Loucy (cell line): ENCODE results near the gene FYN.

Experiments used
- H2AFZ ChIP-seq: fragments of 200-600 bp; sonication (generic); 2 replicates; pipeline ENCODE4 v1.6.0; 2016; ENCODE audit warnings: antibody characterized with exemption, mild to moderate bottlenecking, low read length, moderate library complexity
- H3F3A ChIP-seq: fragments of 200-600 bp; 2 replicates; pipeline ENCODE4 v1.6.0; 2016; ENCODE audit warnings: antibody characterized with exemption, low read depth, mild to moderate bottlenecking
- H3K27me3 ChIP-seq: fragments of 200-600 bp; sonication (generic); 2 replicates; pipeline ENCODE4 v1.6.1; 2014; ENCODE audit warnings: low read length, mild to moderate bottlenecking; ENCODE audit not compliant: insufficient read depth, poor library complexity, severe bottlenecking
- H3K36me3 ChIP-seq: fragments of 200-600 bp; sonication (generic); 2 replicates; pipeline ENCODE4 v1.6.1; 2016; ENCODE audit warnings: low read length; ENCODE audit not compliant: insufficient read depth
- H3K4me1 ChIP-seq: fragments of 200-600 bp; sonication (generic); 2 replicates; pipeline ENCODE4 v1.5.1; 2014; ENCODE audit warnings: low read length, mild to moderate bottlenecking; ENCODE audit not compliant: insufficient read depth, poor library complexity, severe bottlenecking
- H3K4me2 ChIP-seq: fragments of 200-600 bp; sonication (generic); 2 replicates; pipeline ENCODE4 v1.6.0; 2014; ENCODE audit warnings: antibody characterized with exemption, low read length, low read depth, mild to moderate bottlenecking; ENCODE audit not compliant: poor library complexity, severe bottlenecking
- H3K4me3 ChIP-seq: fragments of 200-600 bp; sonication (generic); 2 replicates; pipeline ENCODE4 v1.5.1; 2014; ENCODE audit warnings: low read length, mild to moderate bottlenecking, mixed read lengths; ENCODE audit not compliant: poor library complexity, severe bottlenecking
- H3K79me2 ChIP-seq: fragments of 200-600 bp; sonication (generic); 2 replicates; pipeline ENCODE4 v1.6.1; 2014; ENCODE audit warnings: low read length; ENCODE audit not compliant: insufficient read depth
- H3K9ac ChIP-seq: fragments of 200-600 bp; sonication (generic); 2 replicates; pipeline ENCODE4 v1.6.0; 2014; ENCODE audit warnings: mild to moderate bottlenecking, low read depth, low read length, moderate library complexity; ENCODE audit not compliant: poor library complexity, severe bottlenecking
- H3K9me2 ChIP-seq: fragments of 200-600 bp; sonication (generic); replicated peaks from 2 replicates; pipeline ENCODE4 v1.6.1; 2016; ENCODE audit warnings: low read depth, low read length, mixed read lengths
- H3K9me3 ChIP-seq: fragments of 200-600 bp; sonication (generic); 2 replicates; pipeline ENCODE4 v1.6.1; 2014; ENCODE audit warnings: mild to moderate bottlenecking, antibody characterized with exemption, low read length, low read depth; ENCODE audit not compliant: insufficient read depth
- H4K20me1 ChIP-seq: fragments of 200-600 bp; sonication (generic); 2 replicates; pipeline ENCODE4 v1.6.0; 2014; ENCODE audit warnings: antibody characterized with exemption, low read length, mild to moderate bottlenecking; ENCODE audit not compliant: insufficient read depth, poor library complexity, severe bottlenecking
- CTCF ChIP-seq: fragments of 200-600 bp; sonication (generic); conservative IDR thresholded peaks from 2 replicates; pipeline ENCODE4 v1.5.1; 2014; ENCODE audit warnings: mild to moderate bottlenecking, antibody characterized with exemption, low read length
- EZH2phosphoT487 ChIP-seq: fragments of 200-600 bp; IDR thresholded peaks from 2 replicates; pipeline ENCODE4 v1.6.1; 2018; ENCODE audit warnings: antibody characterized with exemption, mild to moderate bottlenecking, moderate library complexity, borderline replicate concordance

Gene FYN

DNA sequence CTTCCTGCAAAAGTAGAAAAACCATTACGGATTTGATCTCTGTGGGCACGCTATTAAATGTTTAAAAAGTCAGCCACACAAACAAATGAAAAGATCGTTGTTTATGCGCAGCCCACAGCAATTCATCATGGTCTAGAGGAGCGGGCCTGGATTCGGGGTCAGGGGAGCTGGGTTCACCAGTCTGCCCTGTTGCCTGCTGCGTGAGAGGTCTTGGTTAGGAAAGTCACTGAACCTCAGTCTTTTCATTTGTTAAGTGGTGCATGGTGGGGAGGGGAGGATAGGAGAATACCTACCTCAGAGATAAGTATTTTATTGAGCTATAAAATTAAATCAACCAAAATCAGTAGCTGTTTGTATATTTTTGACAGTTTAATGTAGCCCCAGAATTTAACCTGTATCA lies 47.3 kb upstream of the FYN start:
- H4K20me1 ChIP-seq: no peaks in the 10 kb centered on the region
- H3K4me2 ChIP-seq: no peak overlapping the region
- no peaks in the 10 kb centered on the region for H3K9me3 ChIP-seq
- TF ChIP-seq CTCF: no peak
- TF ChIP-seq EZH2phosphoT487: no peak
- no peak overlapping the region for H3K9ac ChIP-seq
- no peaks in the 10 kb centered on the region for H3F3A ChIP-seq
- no peaks in the 10 kb centered on the region for H3K36me3 ChIP-seq
- H3K4me3 ChIP-seq: no peak overlapping the region
- H3K27me3 ChIP-seq: no peaks in the 10 kb centered on the region
- peaks cover 10% of the 10 kb centered on the region for H3K4me1 ChIP-seq
- no peaks in the 10 kb centered on the region for H3K9me2 ChIP-seq
- H3K79me2 ChIP-seq: no peaks in the 10 kb centered on the region
- H2AFZ ChIP-seq: no peak overlapping the region

GRCh38 chr6:111918825-111919224 lies 45.6 kb upstream of the FYN start:
- Histone ChIP-seq H3K79me2 (no peaks in the 10 kb centered on the region), H3K36me3 (no peaks in the 10 kb centered on the region), H3K9me3 (no peaks in the 10 kb centered on the region), H3K9ac (no peak overlapping the region), H4K20me1 (no peaks in the 10 kb centered on the region), H3F3A (no peaks in the 10 kb centered on the region), H2AFZ (no peak overlapping the region), H3K4me2 (no peak overlapping the region), H3K4me1 (no peaks in the 10 kb centered on the region), H3K27me3 (no peaks in the 10 kb centered on the region), H3K4me3 (no peak overlapping the region), H3K9me2 (no peaks in the 10 kb centered on the region)
- TF ChIP-seq EZH2phosphoT487 (no peak), CTCF (no peak)

- Histone ChIP-seq H3K79me2 (no peaks in the 10 kb centered on the region), H3K4me2 (no peak overlapping the region), H3K36me3 (no peaks in the 10 kb centered on the region), H3K4me1 (no peaks in the 10 kb centered on the region), H2AFZ (no peak overlapping the region), H3K4me3 (no peak overlapping the region), H3F3A (no peaks in the 10 kb centered on the region), H3K9me3 (no peaks in the 10 kb centered on the region), H3K9me2 (no peaks in the 10 kb centered on the region), H4K20me1 (no peaks in the 10 kb centered on the region), H3K9ac (no peak overlapping the region), H3K27me3 (no peaks in the 10 kb centered on the region)
- no peak for TF ChIP-seq CTCF
Measured at GRCh38 chr6:111916747-111917146, 43.5 kb upstream of the FYN start.
